GM19023 (cell line): ENCODE data around the gene NBAS.

Experiments used
- ATAC-seq: cut with Tn5 transposase; IDR thresholded peaks from one replicate; pipeline ENCODE4 v1.9.1; 2021; ENCODE audit warnings: mild to moderate bottlenecking, moderate library complexity; ENCODE audit not compliant: unreplicated experiment

NBAS gene

DNA sequence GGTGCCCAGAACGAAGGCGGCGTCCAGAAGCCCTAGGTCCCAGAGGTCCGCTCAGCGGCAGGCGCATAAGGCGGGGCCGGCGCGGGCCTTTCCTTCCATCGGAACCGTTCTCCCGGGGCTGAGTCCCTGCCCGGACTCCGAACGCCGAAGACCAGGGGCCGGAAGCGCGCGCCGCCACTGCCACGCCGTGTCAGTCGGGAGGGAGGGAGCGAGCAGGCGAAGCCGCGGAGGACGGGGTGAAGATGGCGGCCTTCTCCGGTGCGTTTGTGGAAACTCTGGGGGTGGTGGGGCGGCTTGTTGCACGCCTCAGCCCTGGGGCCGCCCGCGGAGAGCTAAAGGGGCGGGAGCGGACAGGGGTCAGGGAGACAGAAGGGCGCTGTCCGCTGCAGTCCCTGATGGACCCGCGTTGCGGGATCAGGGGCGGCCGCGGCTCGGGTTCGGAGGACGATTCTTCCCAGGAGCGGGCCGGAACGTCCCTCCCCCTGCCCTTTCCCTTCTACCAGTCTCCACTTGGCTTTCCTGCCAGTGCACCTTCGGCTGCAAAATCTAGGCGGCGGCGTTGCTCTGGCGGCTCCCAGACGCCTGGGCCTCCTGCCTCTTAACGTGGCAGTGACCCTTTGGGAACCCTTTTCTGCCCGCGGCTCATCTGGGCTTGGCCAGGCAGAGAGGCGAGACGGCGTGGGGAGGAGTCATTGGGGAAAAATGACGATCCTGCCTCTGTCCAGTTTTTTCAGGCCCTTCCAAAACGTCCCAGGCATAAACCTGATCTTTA is 30.7 kb upstream of the NBAS start, which contains the start of gene DDX1:
TSS of gene DDX1 (plus strand) at position 177 of the 772 bp plus-strand sequence. CDS start at position 243, 66 bp downstream.
- peak; percentile 96 for ATAC-seq

DNA sequence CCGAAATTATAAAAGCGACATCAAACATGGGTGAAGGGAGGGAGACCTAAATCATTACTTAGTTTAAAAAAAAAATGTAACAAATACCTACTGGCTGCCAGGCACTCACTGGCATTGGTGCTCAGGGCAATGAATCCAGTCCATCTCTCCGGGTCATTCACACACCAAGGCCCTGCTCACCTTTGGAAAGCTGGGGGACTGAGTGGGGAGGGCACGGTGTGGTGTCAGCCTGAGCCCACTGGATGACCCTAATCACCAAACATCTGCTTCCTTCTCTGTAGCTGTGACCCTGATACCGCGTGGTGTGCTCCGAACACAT is 30.2 kb upstream of the NBAS start:
- ATAC-seq = no peak

DNA sequence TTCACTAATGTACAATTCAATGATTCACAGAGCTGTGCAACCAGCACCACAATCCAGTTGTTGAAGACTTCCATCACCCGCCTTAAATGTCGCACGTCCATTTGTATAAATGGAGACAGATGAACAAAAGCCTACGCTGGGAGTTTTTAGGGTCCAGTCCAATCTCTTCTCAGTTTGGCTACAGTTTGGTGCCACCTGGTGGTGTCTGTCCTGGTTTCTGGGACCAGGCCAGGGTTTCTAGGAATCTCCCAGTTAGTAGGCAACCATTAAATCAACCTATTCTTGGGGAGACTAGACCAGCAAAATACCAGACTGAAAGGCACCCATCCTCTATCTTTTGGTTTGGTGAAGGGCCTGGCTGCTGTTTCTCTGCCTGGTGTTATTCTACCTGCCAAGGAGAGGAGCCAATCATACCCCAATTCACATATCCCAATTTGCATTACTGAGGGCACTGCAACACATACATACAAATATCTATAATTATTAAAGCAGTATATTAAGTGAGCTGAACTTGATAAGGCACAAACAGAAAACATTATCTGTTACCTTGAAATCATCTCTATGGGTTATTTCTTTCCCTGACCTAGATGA is 27.3 kb upstream of the NBAS start:
- ATAC-seq = no peak

GRCh38 chr2:15584767-15585469 is 23.8 kb upstream of the NBAS start:
- no peak for ATAC-seq

GRCh38 chr2:15584316-15584715 is 23.2 kb upstream of the NBAS start:
- ATAC-seq = no peak

- ATAC-seq = no peak
Measured at GRCh38 chr2:15583826-15584225, 22.7 kb upstream of the NBAS start.

DNA sequence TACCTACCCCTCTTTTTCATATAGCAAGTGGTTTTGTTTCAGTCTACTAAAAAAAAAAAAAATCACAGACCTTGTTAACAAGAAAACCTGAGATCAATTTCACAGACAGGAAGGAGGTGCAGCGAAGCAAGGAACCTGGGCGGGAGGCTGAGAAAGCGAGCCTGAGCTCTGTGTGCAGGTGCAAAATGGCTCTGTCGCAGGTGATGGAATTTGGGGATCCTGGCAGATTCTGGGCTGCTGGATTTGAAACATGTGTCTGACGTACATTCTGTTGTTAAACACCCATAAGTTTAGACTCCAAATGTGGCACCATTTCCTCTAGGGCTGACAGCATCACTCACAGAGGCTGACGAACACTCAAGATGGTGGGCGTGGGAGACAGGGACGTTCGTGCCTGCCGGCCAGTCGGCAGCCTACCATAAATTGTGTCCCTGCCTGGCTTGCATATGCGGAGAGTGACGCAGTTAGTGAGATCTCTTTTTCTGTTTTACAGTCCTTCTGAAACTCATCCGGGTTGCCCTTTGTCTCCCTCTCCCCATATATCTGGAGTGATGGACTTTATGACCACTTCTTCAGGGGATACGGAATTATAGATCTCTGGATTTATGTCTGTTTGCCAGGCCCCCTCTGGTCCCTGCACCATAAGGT is 21.7 kb upstream of the NBAS start:
- ATAC-seq = no peak

DNA sequence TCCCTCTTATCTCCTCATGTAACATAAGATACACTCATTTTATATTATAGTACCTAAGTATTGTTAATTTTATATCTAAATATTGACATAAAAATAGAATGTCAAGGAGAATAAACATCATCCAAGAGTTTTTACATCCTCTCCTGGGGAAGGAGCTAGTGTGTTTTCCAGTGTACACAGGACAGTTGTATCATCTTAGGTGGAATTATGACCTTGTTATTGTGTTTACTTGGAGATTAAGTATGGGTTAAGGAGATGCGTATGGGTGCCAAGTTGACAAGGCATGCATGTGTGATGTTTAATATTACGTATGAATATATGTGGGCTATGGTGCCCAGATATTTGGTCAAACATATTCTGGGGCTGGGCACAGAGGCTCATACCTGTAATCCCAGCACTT is 19.3 kb upstream of the NBAS start:
- no peak for ATAC-seq

DNA sequence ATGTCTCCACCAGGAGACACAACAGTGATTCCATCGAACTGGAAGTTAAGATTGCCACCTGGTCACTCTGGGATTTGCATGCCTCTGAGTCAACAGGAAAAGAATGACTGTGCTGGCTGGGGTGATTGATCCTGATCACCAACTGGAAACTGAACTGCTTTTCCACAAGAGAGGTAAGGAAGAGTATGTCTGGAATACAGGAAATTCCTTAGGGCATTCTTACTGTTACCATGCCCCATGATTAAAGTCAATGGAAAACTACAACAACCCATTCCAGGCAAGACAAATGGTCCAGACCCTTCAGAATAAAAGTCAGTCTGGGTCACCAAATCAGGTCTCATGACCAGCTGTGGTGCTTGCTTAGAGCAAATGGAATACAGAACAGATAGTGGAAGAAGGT is 18.5 kb upstream of the NBAS start:
- ATAC-seq = no peak

DNA sequence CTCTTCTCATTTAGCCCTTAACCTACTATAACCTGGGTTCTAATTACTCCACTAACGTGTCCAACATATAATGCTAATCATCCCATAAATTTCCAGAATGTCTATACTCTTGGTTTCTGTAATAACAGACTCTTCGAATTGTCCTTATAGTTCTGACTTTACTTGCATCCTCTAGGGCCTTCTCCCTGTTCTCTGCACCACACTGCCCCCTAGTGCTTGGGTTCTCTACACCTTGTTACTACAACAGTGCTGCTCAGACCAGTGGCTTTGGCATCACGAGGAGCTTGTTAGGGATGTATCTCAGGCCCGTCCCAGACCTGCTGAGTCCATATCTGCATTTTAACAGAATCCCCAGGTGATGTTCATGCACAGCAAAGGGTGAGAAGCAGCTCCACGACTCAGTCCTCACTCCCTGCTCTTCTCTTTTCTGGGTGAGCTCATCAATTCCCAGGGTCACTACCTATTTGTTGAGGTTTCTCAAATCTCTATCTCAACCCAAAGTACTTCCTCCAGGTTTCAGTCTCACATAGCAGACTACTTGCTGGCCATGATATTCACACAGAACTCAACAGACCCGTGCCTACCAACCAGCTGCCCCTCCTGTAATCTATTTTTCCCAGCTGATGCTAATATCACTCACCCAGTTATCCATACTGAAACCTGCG is 16.1 kb upstream of the NBAS start:
- peak; percentile 96 for ATAC-seq

DNA sequence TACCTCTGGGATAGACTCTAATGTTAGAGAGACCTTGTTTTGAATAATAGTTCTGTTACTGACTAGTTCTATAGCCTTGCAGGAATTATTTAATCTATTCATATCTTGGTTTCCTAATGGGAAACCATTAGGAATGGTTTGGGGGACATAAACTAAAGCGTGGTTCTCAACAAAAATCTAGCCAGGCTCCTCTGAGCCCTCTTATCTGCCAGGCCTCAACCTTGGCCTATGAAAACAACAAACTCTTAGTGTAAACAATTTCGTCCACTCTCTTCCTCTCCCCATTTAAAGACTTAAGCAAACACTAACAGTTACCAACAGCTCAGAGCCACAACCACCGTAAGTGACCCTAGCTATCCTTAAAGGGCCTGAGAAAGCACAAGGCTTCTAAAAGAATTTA is 10.6 kb upstream of the NBAS start:
- no peak for ATAC-seq

DNA sequence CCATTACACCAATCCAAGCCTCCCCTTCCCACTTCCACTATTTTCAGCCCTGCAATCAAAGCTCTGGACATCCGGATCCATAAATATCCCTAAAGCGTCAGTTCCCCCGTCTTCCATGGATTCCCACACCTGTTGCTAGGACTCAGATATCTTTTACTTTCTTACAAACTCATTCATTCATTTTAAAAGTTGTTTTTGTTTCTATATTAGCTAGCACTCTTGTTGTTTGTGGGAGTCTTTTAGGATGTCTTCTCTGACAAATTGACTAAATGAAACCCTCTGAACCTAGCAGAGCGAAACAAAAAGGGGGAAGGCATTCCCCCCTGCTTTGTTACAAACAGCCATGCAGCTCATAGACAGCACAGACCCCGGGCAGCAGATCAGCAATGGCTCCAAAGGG is 9.0 kb upstream of the NBAS start:
- no peak for ATAC-seq

DNA sequence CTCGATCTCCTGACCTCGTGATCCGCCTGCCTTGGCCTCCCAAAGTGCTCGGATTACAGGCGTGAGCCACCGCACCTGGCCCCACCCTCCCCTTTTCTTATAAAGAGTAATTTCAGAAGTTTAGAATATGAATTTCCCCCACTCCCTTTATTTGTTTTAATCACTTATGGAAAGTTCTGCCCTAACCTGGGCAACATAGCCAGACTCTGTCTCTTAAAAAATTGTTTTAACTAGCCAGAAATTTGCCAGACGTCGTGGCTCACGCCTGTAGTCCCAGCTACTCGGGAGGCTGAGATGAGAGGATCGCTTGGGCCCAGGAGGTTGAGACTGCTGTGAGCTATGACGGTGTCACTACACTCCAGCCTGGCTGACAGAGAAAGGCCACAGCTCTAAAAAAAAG is 7.7 kb upstream of the NBAS start:
- no peak for ATAC-seq

GRCh38 chr2:15566912-15567311 is 5.8 kb upstream of the NBAS start:
- ATAC-seq = no peak

- ATAC-seq = no peak
Measured at GRCh38 chr2:15565994-15566671, 5.0 kb upstream of the NBAS start.

- ATAC-seq = no peak
Measured at GRCh38 chr2:15565392-15565791, 4.3 kb upstream of the NBAS start.

GRCh38 chr2:15563227-15564100 is 2.3 kb upstream of the NBAS start:
- no peak for ATAC-seq

DNA sequence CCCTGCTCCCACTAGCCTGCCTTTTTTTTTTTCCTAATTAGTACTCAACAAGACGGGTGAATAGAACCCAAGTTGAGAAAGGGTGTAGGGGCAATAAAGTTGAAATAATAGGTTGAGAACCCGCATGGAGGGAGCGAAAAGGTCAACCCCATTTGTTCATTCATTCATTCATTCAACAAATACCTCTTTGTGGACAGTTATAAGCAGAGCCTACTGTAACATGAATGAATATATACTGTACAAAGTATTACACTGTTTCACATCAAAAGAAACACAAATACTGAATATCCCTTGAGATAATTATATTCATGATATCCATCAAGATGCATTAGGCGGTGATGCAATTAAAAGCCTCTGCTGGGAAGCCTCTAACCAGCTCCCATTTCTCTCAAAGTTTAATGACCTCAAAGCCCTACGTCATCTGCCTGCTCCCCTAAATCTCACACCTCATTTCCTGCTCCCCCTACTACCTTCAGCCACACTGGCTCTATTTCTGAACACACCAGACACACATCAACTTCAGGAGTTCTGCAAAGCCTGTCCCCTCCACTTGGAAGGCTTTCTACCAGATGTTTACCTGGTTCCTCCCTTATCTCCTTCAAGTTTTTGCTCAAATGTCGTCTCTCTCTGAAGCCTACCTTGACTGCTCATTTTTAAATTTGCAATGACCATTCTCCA is 1.4 kb upstream of the NBAS start:
- ATAC-seq = no peak
